ENCODE data around the gene ZNF512B.
"Not testable (repeated sequence)": the region's sequence is repeated elsewhere in the genome, so short reads cannot be mapped to it uniquely, and the experiment has no call there.

Gene ZNF512B

DNA sequence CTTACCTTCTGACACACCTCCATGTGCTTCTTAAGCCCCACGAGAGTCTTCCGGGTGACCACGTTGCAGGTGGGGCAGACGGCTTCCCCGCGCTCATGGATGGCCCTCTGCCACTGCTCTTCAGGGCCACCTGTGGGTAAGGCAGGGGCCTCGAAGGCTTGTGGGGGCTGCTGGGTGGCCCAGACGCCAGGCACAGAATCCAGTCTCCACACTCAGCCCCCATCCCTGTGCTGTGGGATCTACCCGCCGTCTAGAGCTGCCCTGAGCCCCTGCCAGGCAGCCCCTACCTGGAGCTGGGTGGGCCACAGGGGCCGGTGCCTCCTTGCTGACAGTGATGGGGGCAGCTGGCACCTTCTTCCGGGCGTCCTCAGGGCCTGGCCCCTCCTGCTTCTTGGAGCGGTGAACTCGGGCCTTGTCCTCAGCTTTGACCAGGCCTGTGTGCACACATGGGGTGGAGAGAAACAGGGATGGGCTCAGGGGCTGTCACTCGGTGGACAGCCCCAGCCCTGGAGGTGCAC, 5.9 kb downstream of the ZNF512B start:
- no peak overlapping the region for H3K9ac ChIP-seq
- H3K79me2 ChIP-seq (ENCODE audit: insufficient read depth, low read depth), result peaks cover 11% of the 10 kb centered on the region
- H4K20me1 ChIP-seq (ENCODE audit: insufficient read depth), result no peaks in the 10 kb centered on the region
- H2AFZ ChIP-seq (ENCODE audit: low read depth), result no peak overlapping the region
- H3K4me1 ChIP-seq (ENCODE audit: low read depth, poor library complexity, severe bottlenecking), result peaks cover 10% of the 10 kb centered on the region
- TF ChIP-seq, protein P1, sequence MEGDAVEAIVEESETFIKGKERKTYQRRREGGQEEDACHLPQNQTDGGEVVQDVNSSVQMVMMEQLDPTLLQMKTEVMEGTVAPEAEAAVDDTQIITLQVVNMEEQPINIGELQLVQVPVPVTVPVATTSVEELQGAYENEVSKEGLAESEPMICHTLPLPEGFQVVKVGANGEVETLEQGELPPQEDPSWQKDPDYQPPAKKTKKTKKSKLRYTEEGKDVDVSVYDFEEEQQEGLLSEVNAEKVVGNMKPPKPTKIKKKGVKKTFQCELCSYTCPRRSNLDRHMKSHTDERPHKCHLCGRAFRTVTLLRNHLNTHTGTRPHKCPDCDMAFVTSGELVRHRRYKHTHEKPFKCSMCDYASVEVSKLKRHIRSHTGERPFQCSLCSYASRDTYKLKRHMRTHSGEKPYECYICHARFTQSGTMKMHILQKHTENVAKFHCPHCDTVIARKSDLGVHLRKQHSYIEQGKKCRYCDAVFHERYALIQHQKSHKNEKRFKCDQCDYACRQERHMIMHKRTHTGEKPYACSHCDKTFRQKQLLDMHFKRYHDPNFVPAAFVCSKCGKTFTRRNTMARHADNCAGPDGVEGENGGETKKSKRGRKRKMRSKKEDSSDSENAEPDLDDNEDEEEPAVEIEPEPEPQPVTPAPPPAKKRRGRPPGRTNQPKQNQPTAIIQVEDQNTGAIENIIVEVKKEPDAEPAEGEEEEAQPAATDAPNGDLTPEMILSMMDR (conservative IDR thresholded peaks at IDR 0.05; ENCODE audit: low read depth, low read length), result no peak
- H3K4me3 ChIP-seq (IDR thresholded peaks at IDR 0.05; ENCODE audit: insufficient read depth, low read depth, low read length), result no peak overlapping the region
- H3K27ac ChIP-seq, result no peak overlapping the region
- H3K27me3 ChIP-seq (ENCODE audit: insufficient read depth, low read depth), result no peaks in the 10 kb centered on the region
- no peaks in the 10 kb centered on the region; the same call in 1 of the 2 replicates for H3K36me3 ChIP-seq (ENCODE audit: insufficient read depth)
- H3K4me2 ChIP-seq, result no peak overlapping the region

DNA sequence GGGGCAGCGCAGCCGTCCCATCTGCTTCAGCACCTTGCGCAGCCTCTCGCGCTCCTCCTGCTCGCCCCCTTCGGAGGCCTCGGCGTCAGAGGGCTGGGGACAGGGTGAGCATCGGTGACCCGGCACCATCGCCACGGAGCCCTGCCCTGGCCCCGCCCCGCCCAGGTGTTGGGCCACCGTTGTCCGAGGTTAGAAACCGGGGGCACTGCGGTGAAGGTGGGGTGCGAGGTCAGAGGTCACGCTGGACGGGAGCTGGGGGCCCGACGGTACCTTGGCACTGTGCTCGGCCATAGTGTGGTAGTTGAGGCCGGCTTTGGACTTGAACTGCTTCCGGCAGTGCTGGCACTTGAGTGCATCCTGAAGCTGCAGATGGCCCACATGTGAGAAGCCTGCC, 6.4 kb downstream of the ZNF512B start:
- Histone ChIP-seq H3K27ac (no peak overlapping the region), H3K4me2 (no peak overlapping the region), H3K36me3 (ENCODE audit: insufficient read depth) (no peaks in the 10 kb centered on the region; the same call in 1 of the 2 replicates), H3K4me1 (ENCODE audit: low read depth, poor library complexity, severe bottlenecking) (peaks cover 10% of the 10 kb centered on the region), H3K79me2 (ENCODE audit: insufficient read depth, low read depth) (peaks cover 6% of the 10 kb centered on the region; the same call in 1 of the 2 replicates), H3K4me3 (IDR thresholded peaks at IDR 0.05; ENCODE audit: insufficient read depth, low read depth, low read length) (no peak overlapping the region), H3K9ac (no peak overlapping the region), H2AFZ (ENCODE audit: low read depth) (no peak overlapping the region), H4K20me1 (ENCODE audit: insufficient read depth) (no peaks in the 10 kb centered on the region), H3K27me3 (ENCODE audit: insufficient read depth, low read depth) (no peaks in the 10 kb centered on the region)
- TF ChIP-seq, protein P1 (conservative IDR thresholded peaks at IDR 0.05; ENCODE audit: low read depth, low read length), result no peak

DNA sequence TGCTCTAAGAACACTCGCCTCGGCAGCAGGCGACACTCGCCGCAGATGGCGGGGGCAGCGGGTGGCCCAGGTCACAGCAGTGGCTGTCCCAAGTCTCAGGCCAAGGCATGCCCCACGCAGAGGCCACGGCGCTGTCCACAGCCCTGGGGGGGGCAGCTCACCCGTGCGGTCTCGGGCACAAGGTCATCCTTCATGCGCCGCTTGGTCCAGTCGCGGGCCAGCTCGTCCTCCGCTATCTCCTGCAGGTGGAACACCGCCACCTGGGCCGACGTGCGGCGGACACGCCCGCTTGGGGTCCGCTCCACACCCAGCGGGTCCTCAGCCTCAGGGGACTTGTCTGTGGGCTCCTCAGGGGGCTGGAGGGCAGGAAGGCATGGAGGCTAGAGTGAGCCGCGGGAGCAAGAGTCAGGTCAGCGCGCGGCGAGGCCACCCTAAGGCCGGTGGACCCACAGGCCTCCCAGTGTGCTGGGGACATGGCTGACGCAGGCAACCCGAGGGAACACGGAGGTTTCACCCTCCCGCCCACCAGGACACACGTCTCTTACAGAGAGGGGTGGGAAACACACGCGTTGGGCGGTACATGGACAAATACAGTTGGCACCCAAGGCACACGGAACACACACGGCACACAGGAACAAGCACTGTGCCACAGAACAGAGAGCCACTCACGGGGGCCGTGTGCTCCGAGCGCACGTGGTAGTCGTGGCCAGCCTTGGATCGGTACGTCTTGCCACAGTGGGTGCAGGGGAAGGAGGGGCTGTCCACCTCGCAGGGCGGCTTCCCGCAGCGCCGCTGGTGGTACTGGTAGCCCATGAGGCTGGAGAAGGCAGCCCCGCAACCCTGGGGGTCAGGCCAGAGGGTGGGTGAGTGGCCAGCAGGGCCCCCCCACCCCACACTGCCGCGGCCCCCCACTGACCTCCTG, 7.0 kb downstream of the ZNF512B start:
- H3K4me1 ChIP-seq (ENCODE audit: low read depth, poor library complexity, severe bottlenecking), result peaks cover 16% of the 10 kb centered on the region
- no peaks in the 10 kb centered on the region for H4K20me1 ChIP-seq (ENCODE audit: insufficient read depth)
- TF ChIP-seq, protein P1 (conservative IDR thresholded peaks at IDR 0.05; ENCODE audit: low read depth, low read length), result no peak
- H3K9ac ChIP-seq, result no peak overlapping the region
- H3K36me3 ChIP-seq (ENCODE audit: insufficient read depth), result no peaks in the 10 kb centered on the region; the same call in 1 of the 2 replicates
- no peak overlapping the region for H3K4me2 ChIP-seq
- no peak overlapping the region for H3K4me3 ChIP-seq (IDR thresholded peaks at IDR 0.05; ENCODE audit: insufficient read depth, low read depth, low read length)
- no peaks in the 10 kb centered on the region for H3K27me3 ChIP-seq (ENCODE audit: insufficient read depth, low read depth)
- H2AFZ ChIP-seq (ENCODE audit: low read depth), result no peak overlapping the region
- no peaks in the 10 kb centered on the region; the same call in 1 of the 2 replicates for H3K79me2 ChIP-seq (ENCODE audit: insufficient read depth, low read depth)
- H3K27ac ChIP-seq, result no peak overlapping the region

DNA sequence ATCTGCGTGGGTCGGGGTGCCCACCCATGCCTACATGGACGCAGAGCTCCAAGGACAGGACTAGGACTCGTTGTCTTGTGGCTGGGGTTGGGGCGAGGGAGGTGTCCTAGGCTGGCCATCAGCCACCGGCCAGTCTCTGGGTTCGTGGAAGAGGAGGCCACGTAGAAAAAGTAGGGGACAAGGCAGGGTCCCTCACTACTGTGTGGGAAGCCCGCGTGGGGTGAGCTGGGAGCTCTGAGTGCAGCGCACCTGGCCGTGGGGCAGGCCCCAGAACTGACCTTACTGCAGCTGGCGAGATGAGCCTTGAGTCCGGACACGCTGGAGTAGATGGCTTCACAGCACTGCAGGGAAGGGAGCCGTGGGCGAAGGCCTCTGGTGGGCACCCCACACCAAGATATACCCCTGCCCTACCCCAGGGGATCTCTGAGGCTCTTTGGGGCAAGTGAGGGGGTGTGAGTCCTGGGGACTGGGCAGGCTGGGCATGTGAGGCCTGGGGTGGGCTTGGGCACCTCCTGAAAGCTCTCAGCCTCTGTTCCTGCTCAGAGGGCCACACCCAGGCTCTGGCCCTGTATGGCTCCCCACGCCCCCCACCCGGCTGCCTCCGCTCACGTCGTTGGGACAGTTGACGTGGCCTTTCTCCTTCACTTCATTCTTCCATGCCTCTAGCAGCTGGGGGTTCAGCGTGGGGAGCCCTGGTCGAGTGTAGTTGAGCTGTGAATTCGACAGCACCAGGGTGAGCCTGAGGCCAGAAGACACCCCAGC, 7.9 kb downstream of the ZNF512B start:
- no peaks in the 10 kb centered on the region; the same call in 1 of the 2 replicates for H3K36me3 ChIP-seq (ENCODE audit: insufficient read depth)
- H2AFZ ChIP-seq (ENCODE audit: low read depth), result no peak overlapping the region
- H3K4me2 ChIP-seq, result no peak overlapping the region
- peaks cover 21% of the 10 kb centered on the region for H3K4me1 ChIP-seq (ENCODE audit: low read depth, poor library complexity, severe bottlenecking)
- H3K79me2 ChIP-seq (ENCODE audit: insufficient read depth, low read depth), result no peaks in the 10 kb centered on the region
- H3K27me3 ChIP-seq (ENCODE audit: insufficient read depth, low read depth), result no peaks in the 10 kb centered on the region
- no peak overlapping the region for H3K4me3 ChIP-seq (IDR thresholded peaks at IDR 0.05; ENCODE audit: insufficient read depth, low read depth, low read length)
- no peak overlapping the region for H3K27ac ChIP-seq
- TF ChIP-seq, protein P1 (conservative IDR thresholded peaks at IDR 0.05; ENCODE audit: low read depth, low read length), result no peak
- H4K20me1 ChIP-seq (ENCODE audit: insufficient read depth), result no peaks in the 10 kb centered on the region
- no peak overlapping the region for H3K9ac ChIP-seq

DNA sequence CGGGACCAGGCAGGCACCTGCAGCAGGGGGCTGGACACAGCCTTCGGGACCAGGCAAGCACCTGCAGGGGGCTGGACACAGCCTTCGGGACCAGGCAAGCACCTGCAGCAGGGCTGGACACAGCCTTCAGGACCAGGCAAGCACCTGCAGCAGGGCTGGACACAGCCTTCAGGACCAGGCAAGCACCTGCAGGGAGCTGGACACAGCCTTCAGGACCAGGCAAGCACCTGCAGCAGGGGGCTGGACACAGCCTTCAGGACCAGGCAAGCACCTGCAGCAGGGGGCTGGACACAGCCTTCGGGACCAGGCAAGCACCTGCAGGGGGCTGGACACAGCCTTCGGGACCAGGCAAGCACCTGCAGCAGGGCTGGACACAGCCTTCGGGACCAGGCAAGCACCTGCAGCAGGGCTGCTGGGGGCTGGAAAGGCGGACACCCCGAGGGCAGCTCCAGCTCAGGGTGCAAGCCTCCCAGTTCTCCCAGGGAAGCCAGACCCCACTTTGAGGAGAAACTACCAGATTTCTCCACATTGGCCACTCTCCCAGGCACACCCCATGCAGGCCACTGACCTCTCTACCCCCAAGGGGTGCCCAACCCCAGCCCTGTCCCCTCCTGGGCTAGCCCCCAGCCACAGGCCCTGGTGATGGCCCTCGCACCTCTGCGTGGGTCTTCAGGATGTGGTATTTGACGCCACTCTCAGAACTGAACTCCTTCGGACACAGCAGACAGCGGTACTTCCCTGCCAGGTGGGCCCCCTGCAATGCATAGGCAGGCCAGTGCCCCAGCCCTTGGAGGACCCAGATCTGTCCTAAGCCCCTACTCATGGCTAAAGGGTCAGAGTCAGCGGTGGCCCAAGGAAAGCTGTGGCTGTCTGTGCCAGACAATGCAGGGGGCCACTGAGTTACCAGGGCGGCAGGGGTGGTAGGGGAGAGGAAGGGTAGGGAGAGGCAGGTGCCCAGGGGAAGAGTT, 8.8 kb downstream of the ZNF512B start:
- H3K27me3 ChIP-seq (ENCODE audit: insufficient read depth, low read depth); H3K36me3 ChIP-seq (ENCODE audit: insufficient read depth); H3K79me2 ChIP-seq (ENCODE audit: insufficient read depth, low read depth); H3K4me2 ChIP-seq; H3K9ac ChIP-seq; H4K20me1 ChIP-seq (ENCODE audit: insufficient read depth); H3K27ac ChIP-seq; H3K4me3 ChIP-seq (IDR thresholded peaks at IDR 0.05; ENCODE audit: insufficient read depth, low read depth, low read length); H2AFZ ChIP-seq (ENCODE audit: low read depth): not testable (repeated sequence)
- H3K4me1 ChIP-seq (ENCODE audit: low read depth, poor library complexity, severe bottlenecking), result peaks cover 21% of the 10 kb centered on the region
